SK-N-SH treated with all-trans-retinoic acid at 6 μM for 48 hours (cell line): ENCODE results near the gene WBP2.

Experiments
- ATAC-seq: fragments of 200-7000 bp; cut with Tn5 transposase; 3 replicates; pipeline ENCODE4 v1.9.1; 2020; ENCODE audit warnings: mild to moderate bottlenecking, moderate library complexity
- ARNTL ChIP-seq: fragments of 450-650 bp; formaldehyde crosslinking; IDR thresholded peaks from 2 replicates; pipeline ENCODE4 v1.5.0; 2020; ENCODE audit warnings: low read depth, mild to moderate bottlenecking, moderate library complexity, borderline replicate concordance
- BACH2 ChIP-seq: fragments of 250-450 bp; sonication (Bioruptor Pico); IDR thresholded peaks from 2 replicates; pipeline ENCODE4 v1.9.0; 2021; ENCODE audit warnings: mild to moderate bottlenecking, borderline replicate concordance
- CSDC2 ChIP-seq: fragments of 250-450 bp; sonication (Bioruptor Pico); IDR thresholded peaks from 2 replicates; pipeline ENCODE4 v1.5.0; 2020; ENCODE audit warnings: mild to moderate bottlenecking, moderate library complexity
- ESRRG ChIP-seq: fragments of 250-450 bp; sonication (Bioruptor Pico); IDR thresholded peaks from 2 replicates; pipeline ENCODE4 v1.6.1; 2021; ENCODE audit warnings: mild to moderate bottlenecking
- GLIS3 ChIP-seq: fragments of 250-450 bp; sonication (Bioruptor Pico); IDR thresholded peaks from 2 replicates; pipeline ENCODE4 v1.5.0; 2020; ENCODE audit warnings: mild to moderate bottlenecking, moderate library complexity
- ISL1 ChIP-seq: fragments of 250-450 bp; sonication (Bioruptor Pico); IDR thresholded peaks from 2 replicates; pipeline ENCODE4 v2.1.2; 2022; ENCODE audit warnings: mild to moderate bottlenecking, moderate library complexity
- RARB ChIP-seq: fragments of 250-450 bp; sonication (Bioruptor Pico); IDR thresholded peaks from 2 replicates; pipeline ENCODE4 v1.8.0; 2021; ENCODE audit warnings: mild to moderate bottlenecking, moderate library complexity
- SNAI2 ChIP-seq: fragments of 250-450 bp; sonication (Bioruptor Pico); IDR thresholded peaks from 2 replicates; pipeline ENCODE4 v1.5.0; 2020; ENCODE audit warnings: mild to moderate bottlenecking, moderate library complexity
- TOX ChIP-seq: fragments of 250-450 bp; sonication (Bioruptor Pico); IDR thresholded peaks from 2 replicates; pipeline ENCODE4 v1.8.0; 2021; ENCODE audit warnings: mild to moderate bottlenecking, moderate library complexity, borderline replicate concordance
- ZC3H10 ChIP-seq: fragments of 250-450 bp; sonication (Bioruptor Pico); IDR thresholded peaks from 2 replicates; pipeline ENCODE4 v1.5.1; 2021; ENCODE audit warnings: mild to moderate bottlenecking, moderate library complexity
- ZFP3 ChIP-seq: fragments of 250-450 bp; sonication (Bioruptor Pico); IDR thresholded peaks from 2 replicates; pipeline ENCODE4 v1.5.0; 2020; ENCODE audit warnings: mild to moderate bottlenecking, moderate library complexity
- ZFP30 ChIP-seq: fragments of 450-650 bp; formaldehyde crosslinking; IDR thresholded peaks from 2 replicates; pipeline ENCODE4 v1.5.0; 2022; ENCODE audit warnings: mild to moderate bottlenecking, moderate library complexity
- ZNF565 ChIP-seq: fragments of 450-650 bp; formaldehyde crosslinking; conservative IDR thresholded peaks from 2 replicates; pipeline ENCODE4 v1.5.0; 2020; ENCODE audit warnings: low read depth, mild to moderate bottlenecking, moderate library complexity
- ZNF70 ChIP-seq: fragments of 450-650 bp; formaldehyde crosslinking; IDR thresholded peaks from 2 replicates; pipeline ENCODE4 v1.5.0; 2020; ENCODE audit warnings: mild to moderate bottlenecking, moderate library complexity
- ZNF8 ChIP-seq: fragments of 450-650 bp; formaldehyde crosslinking; IDR thresholded peaks from 2 replicates; pipeline ENCODE4 v1.5.0; 2020; ENCODE audit warnings: mild to moderate bottlenecking, moderate library complexity
- TF ChIP-seq, protein P1 (sequence below): fragments of 250-450 bp; sonication (Bioruptor Pico); IDR thresholded peaks from 2 replicates; pipeline ENCODE4 v1.5.1; 2021; ENCODE audit warnings: mild to moderate bottlenecking, moderate library complexity
- TF ChIP-seq, protein P2 (sequence below): fragments of 250-450 bp; sonication (Bioruptor Pico); IDR thresholded peaks from 2 replicates; pipeline ENCODE4 v1.8.0; 2020; ENCODE audit warnings: mild to moderate bottlenecking, moderate library complexity, borderline replicate concordance
- TF ChIP-seq, protein P3 (sequence below): fragments of 250-450 bp; sonication (Bioruptor Pico); IDR thresholded peaks from 2 replicates; pipeline ENCODE4 v1.5.0; 2020; ENCODE audit warnings: mild to moderate bottlenecking, moderate library complexity
- TF ChIP-seq, protein P4 (sequence below): fragments of 250-450 bp; sonication (Bioruptor Pico); IDR thresholded peaks from 2 replicates; pipeline ENCODE4 v1.8.0; 2021; ENCODE audit warnings: low read depth, mild to moderate bottlenecking, moderate library complexity, borderline replicate concordance
- TF ChIP-seq, protein P5 (sequence below): fragments of 250-450 bp; sonication (Bioruptor Pico); IDR thresholded peaks from 2 replicates; pipeline ENCODE4 v1.5.1; 2020; ENCODE audit warnings: low read depth, mild to moderate bottlenecking, moderate library complexity

Gene WBP2

DNA sequence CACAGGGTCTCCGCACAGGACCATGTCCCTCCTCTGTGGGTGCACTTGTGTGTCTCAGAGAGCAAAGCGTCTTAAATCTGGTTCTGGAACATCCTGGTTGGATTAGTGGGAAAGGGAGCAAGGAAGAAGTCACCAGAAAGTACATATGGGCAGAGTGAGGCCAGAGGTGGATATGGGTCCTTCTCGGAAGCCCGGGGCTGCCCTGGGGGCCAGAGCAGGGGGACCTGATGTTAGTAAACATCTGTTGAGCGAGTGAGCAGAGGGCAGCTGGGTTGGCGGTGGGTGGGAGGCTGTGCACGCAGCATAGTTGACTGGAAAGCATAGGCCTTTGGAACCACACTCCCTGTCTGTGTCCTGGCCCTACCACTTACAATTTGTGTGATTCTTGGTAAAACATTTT, 33.6 kb downstream of the WBP2 start:
- TF ChIP-seq, protein P1, sequence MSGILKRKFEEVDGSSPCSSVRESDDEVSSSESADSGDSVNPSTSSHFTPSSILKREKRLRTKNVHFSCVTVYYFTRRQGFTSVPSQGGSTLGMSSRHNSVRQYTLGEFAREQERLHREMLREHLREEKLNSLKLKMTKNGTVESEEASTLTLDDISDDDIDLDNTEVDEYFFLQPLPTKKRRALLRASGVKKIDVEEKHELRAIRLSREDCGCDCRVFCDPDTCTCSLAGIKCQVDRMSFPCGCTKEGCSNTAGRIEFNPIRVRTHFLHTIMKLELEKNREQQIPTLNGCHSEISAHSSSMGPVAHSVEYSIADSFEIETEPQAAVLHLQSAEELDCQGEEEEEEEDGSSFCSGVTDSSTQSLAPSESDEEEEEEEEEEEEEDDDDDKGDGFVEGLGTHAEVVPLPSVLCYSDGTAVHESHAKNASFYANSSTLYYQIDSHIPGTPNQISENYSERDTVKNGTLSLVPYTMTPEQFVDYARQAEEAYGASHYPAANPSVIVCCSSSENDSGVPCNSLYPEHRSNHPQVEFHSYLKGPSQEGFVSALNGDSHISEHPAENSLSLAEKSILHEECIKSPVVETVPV (CRISPR knock-in tag): no peak
- TF ChIP-seq ESRRG (CRISPR knock-in tag): no peak
- no peak for TF ChIP-seq BACH2 (CRISPR knock-in tag)
- TF ChIP-seq TOX (CRISPR knock-in tag): no peak
- TF ChIP-seq ZNF8 (CRISPR knock-in tag): no peak
- no peak for TF ChIP-seq ZFP30
- no peak for TF ChIP-seq ZNF565 (CRISPR knock-in tag)
- no peak for TF ChIP-seq SNAI2 (CRISPR knock-in tag)
- TF ChIP-seq, protein P2, sequence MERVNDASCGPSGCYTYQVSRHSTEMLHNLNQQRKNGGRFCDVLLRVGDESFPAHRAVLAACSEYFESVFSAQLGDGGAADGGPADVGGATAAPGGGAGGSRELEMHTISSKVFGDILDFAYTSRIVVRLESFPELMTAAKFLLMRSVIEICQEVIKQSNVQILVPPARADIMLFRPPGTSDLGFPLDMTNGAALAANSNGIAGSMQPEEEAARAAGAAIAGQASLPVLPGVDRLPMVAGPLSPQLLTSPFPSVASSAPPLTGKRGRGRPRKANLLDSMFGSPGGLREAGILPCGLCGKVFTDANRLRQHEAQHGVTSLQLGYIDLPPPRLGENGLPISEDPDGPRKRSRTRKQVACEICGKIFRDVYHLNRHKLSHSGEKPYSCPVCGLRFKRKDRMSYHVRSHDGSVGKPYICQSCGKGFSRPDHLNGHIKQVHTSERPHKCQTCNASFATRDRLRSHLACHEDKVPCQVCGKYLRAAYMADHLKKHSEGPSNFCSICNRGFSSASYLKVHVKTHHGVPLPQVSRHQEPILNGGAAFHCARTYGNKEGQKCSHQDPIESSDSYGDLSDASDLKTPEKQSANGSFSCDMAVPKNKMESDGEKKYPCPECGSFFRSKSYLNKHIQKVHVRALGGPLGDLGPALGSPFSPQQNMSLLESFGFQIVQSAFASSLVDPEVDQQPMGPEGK (CRISPR knock-in tag): no peak
- TF ChIP-seq CSDC2: no peak
- no peak for TF ChIP-seq GLIS3 (CRISPR knock-in tag)
- TF ChIP-seq, protein P3, sequence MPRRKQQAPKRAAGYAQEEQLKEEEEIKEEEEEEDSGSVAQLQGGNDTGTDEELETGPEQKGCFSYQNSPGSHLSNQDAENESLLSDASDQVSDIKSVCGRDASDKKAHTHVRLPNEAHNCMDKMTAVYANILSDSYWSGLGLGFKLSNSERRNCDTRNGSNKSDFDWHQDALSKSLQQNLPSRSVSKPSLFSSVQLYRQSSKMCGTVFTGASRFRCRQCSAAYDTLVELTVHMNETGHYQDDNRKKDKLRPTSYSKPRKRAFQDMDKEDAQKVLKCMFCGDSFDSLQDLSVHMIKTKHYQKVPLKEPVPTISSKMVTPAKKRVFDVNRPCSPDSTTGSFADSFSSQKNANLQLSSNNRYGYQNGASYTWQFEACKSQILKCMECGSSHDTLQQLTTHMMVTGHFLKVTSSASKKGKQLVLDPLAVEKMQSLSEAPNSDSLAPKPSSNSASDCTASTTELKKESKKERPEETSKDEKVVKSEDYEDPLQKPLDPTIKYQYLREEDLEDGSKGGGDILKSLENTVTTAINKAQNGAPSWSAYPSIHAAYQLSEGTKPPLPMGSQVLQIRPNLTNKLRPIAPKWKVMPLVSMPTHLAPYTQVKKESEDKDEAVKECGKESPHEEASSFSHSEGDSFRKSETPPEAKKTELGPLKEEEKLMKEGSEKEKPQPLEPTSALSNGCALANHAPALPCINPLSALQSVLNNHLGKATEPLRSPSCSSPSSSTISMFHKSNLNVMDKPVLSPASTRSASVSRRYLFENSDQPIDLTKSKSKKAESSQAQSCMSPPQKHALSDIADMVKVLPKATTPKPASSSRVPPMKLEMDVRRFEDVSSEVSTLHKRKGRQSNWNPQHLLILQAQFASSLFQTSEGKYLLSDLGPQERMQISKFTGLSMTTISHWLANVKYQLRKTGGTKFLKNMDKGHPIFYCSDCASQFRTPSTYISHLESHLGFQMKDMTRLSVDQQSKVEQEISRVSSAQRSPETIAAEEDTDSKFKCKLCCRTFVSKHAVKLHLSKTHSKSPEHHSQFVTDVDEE (CRISPR knock-in tag): no peak
- no peak for ATAC-seq

DNA sequence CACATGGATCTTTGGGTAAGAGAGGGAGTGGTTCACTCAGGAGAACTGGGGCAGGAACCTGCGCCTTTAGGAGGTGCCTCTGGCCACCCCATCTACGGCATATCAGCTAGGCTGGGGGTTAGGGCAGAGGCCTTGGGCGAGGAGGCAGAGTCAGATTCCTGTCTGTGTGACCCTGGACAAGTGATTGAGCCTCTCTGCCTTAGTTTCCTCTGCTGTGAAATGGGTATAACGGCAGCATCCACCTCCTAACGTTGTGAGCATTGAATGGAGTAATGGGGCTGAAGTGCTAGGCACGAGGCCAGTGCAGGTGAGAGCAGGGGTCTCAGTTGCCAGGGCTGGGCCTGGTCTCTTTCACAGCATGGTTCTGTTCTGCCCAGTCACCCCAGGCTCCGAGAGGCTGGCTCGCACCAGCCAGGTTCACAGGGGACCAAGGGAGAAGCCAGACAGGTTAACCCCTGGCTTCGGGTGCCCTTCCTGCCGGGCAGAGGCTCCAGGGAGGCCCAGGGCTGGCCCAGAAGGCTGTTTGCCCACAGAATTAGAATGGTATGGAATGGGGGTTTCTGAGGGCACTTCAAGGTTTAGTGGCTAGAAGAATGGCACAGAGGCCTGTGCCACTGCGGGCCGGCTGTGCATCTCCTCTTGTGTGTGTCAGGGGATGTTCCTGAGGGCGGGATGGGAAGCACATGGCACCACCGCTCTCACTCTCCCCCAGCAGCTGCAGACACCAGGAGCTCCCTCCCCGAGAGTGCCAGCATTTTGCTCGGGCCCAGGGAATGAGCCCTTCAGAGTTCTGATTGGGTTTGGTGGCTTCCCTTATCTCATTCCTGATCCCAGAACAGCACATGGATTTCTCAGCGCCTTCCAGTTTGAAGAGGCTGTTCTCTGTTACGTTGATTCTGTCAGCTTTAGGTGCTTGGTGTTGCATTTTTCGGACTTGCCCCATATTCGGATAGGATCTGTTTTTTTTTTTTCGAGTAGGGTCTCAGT, 34.7 kb downstream of the WBP2 start:
- TF ChIP-seq ESRRG (CRISPR knock-in tag): no peak
- no peak for ATAC-seq

DNA sequence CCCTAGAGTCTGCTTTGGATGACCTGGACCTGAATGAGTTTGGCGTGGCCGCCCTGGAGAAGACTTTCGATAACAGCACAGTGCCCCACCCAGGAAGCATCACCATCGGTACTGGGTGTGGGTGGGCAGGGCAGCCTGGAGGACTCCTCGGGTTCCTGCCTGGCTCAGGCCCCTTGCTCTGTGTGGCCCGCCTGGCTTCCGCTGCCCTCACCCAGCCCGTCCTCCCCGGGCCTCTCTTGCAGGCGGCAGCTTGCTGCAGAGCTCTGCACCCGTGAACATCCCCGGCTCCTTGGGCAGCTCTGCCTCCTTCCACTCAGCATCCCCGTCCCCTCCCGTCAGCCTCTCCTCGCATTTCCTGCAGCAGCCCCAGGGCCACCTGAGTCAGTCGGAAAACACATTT, 35.5 kb downstream of the WBP2 start:
- TF ChIP-seq SNAI2 (CRISPR knock-in tag) (no peak), CSDC2 (no peak), GLIS3 (CRISPR knock-in tag) (no peak), ISL1 (no peak), ZFP3 (CRISPR knock-in tag) (no peak), ZNF70 (CRISPR knock-in tag) (no peak), ZNF8 (CRISPR knock-in tag) (no peak), ZNF565 (CRISPR knock-in tag) (no peak)
- TF ChIP-seq, all 23 proteins: peak for 0
- no peak for ATAC-seq

DNA sequence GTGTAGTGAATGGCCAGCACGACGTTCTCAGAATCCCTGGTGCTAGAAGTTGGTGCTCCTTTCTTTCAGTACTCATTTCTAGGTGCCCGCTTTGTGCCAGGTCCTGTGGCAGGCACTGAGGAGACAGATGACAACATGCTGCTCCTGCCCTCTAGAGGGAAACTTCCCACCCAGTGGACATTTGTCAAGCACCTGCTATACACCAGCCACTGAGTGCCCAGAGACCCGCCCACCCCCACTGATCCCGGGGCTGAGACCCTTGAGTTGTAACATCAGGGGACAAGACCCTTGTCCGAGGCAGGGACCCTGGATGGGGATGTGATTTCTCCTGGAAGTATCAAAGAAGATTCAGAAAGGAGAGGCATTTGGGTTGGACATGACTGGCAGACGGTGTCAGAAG, 36.0 kb downstream of the WBP2 start:
- TF ChIP-seq, protein P4, sequence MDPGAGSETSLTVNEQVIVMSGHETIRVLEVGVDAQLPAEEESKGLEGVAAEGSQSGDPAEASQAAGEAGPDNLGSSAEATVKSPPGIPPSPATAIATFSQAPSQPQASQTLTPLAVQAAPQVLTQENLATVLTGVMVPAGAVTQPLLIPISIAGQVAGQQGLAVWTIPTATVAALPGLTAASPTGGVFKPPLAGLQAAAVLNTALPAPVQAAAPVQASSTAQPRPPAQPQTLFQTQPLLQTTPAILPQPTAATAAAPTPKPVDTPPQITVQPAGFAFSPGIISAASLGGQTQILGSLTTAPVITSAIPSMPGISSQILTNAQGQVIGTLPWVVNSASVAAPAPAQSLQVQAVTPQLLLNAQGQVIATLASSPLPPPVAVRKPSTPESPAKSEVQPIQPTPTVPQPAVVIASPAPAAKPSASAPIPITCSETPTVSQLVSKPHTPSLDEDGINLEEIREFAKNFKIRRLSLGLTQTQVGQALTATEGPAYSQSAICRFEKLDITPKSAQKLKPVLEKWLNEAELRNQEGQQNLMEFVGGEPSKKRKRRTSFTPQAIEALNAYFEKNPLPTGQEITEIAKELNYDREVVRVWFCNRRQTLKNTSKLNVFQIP (CRISPR knock-in tag): no peak
- TF ChIP-seq ZFP3 (CRISPR knock-in tag) (no peak), GLIS3 (CRISPR knock-in tag) (no peak), ARNTL (CRISPR knock-in tag) (no peak), ZFP30 (no peak), CSDC2 (no peak), RARB (CRISPR knock-in tag) (no peak), ISL1 (no peak), ZC3H10 (CRISPR knock-in tag) (no peak)
- TF ChIP-seq, protein P5, sequence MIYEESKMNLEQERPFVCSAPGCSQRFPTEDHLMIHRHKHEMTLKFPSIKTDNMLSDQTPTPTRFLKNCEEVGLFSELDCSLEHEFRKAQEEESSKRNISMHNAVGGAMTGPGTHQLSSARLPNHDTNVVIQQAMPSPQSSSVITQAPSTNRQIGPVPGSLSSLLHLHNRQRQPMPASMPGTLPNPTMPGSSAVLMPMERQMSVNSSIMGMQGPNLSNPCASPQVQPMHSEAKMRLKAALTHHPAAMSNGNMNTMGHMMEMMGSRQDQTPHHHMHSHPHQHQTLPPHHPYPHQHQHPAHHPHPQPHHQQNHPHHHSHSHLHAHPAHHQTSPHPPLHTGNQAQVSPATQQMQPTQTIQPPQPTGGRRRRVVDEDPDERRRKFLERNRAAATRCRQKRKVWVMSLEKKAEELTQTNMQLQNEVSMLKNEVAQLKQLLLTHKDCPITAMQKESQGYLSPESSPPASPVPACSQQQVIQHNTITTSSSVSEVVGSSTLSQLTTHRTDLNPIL (CRISPR knock-in tag): no peak
- no peak for ATAC-seq
